ENCODE data around the gene FABP6. TPM values are rescaled to one million over a fixed set of nuclear protein-coding genes. Genes with fewer than 3 reads are reported as not detected.
A peak's percentile ranks its signal among the peaks of the same experiment; 100 is the strongest.

The FABP6 gene
- total RNA-seq, 4 donors from 2014 or later, result 1.0 TPM; not detected in 3

- no peak overlapping the region for H3K4me3 ChIP-seq (ENCODE audit: low read depth, poor library complexity, severe bottlenecking)
- TF ChIP-seq POLR2A (IDR thresholded peaks at IDR 0.05) (no peak), CTCF (IDR thresholded peaks at IDR 0.05) (no peak)
- 61 to 77% methylated on average over 5 of the region's 5 CpGs for WGBS, 2 donors
- intact Hi-C loops (cut with DNase I; ENCODE audit: low total_unique reads), result loop anchor here (2.0 to 10.0 kb wide), 2 partner anchors 147 to 183 kb away; no protein-coding TSS in a partner anchor
- no peak for DNase-seq (ENCODE audit: low spot score in 2 of 2)
These were observed 31.2 kb upstream of the FABP6 start for GRCh38 chr5:160198146-160198545.

- no peak for DNase-seq (ENCODE audit: low spot score in 2 of 2)
- TF ChIP-seq CTCF (IDR thresholded peaks at IDR 0.05), result no peak
- no peak for TF ChIP-seq POLR2A (IDR thresholded peaks at IDR 0.05)
- intact Hi-C loops (cut with DNase I; ENCODE audit: low total_unique reads), result loop anchor here (2.0 to 10.0 kb wide), 2 partner anchors 146 to 184 kb away; no protein-coding TSS in a partner anchor
- 38 to 40% methylated on average over 8 of the region's 8 CpGs for WGBS, 2 donors
- no peak overlapping the region for H3K4me3 ChIP-seq (ENCODE audit: low read depth, poor library complexity, severe bottlenecking)
These were observed 30.4 kb upstream of the FABP6 start for GRCh38 chr5:160198841-160199409.

GRCh38 chr5:160199410-160199911 lies 29.8 kb upstream of the FABP6 start:
- H3K4me3 ChIP-seq (ENCODE audit: low read depth, poor library complexity, severe bottlenecking), result no peak overlapping the region
- DNase-seq (ENCODE audit: low spot score in 2 of 2), result peak; percentile 45 to 93
- 3 to 4% methylated on average over 30 of the region's 30 CpGs for WGBS, 2 donors
- intact Hi-C loops (cut with DNase I; ENCODE audit: low total_unique reads), result loop anchor here (2.0 to 10.0 kb wide), 2 partner anchors 145 to 185 kb away; no protein-coding TSS in a partner anchor
- TF ChIP-seq CTCF (IDR thresholded peaks at IDR 0.05), result peak in 1 of 3 donors; percentile 64
- TF ChIP-seq POLR2A (IDR thresholded peaks at IDR 0.05), result no peak

- DNase-seq (ENCODE audit: low spot score in 2 of 2), result no peak
- H3K4me3 ChIP-seq (ENCODE audit: low read depth, poor library complexity, severe bottlenecking), result no peak overlapping the region
- intact Hi-C loops (cut with DNase I; ENCODE audit: low total_unique reads), result no loop called here
- TF ChIP-seq POLR2A (IDR thresholded peaks at IDR 0.05) (no peak), CTCF (IDR thresholded peaks at IDR 0.05) (no peak)
- WGBS, 2 donors, result 80 to 91% methylated on average over 2 of the region's 2 CpGs
These were observed 22.2 kb upstream of the FABP6 start for GRCh38 chr5:160207061-160207460.

GRCh38 chr5:160209917-160210316 lies 19.4 kb upstream of the FABP6 start:
- TF ChIP-seq CTCF (IDR thresholded peaks at IDR 0.05) (no peak), POLR2A (IDR thresholded peaks at IDR 0.05) (no peak)
- intact Hi-C loops (cut with DNase I; ENCODE audit: low total_unique reads), result no loop called here
- DNase-seq (ENCODE audit: low spot score in 2 of 2), result no peak
- 53 to 55% methylated on average over 2 of the region's 2 CpGs for WGBS, 2 donors
- H3K4me3 ChIP-seq (ENCODE audit: low read depth, poor library complexity, severe bottlenecking), result no peak overlapping the region

All from lower leg skin (tissue), 4 donors.